Pons (tissue), 1 donor: ENCODE results near the gene SCNN1B.

Experiments used
- DNase-seq: peaks from one replicate; pipeline ENCODE4 v3.0.0-alpha.2; 2016; ENCODE audit warnings: low spot score

The SCNN1B gene

GRCh38 chr16:23321206-23321875 is 19.2 kb downstream of the SCNN1B start:
- no peak for DNase-seq

GRCh38 chr16:23323224-23324030 is 21.3 kb downstream of the SCNN1B start:
- DNase-seq, result no peak

- no peak for DNase-seq
Measured at GRCh38 chr16:23324727-23325126, 22.6 kb downstream of the SCNN1B start.

- no peak for DNase-seq
Measured at GRCh38 chr16:23327836-23328235, 25.7 kb downstream of the SCNN1B start.

- no peak for DNase-seq
Measured at GRCh38 chr16:23330161-23330560, 28.1 kb downstream of the SCNN1B start.

- no peak for DNase-seq
Measured at GRCh38 chr16:23330583-23331249, 28.6 kb downstream of the SCNN1B start.

- no peak for DNase-seq
Measured at GRCh38 chr16:23333034-23333579, 31.0 kb downstream of the SCNN1B start.

GRCh38 chr16:23333831-23334456 is 31.8 kb downstream of the SCNN1B start:
- no peak for DNase-seq

GRCh38 chr16:23334457-23334853 is 32.4 kb downstream of the SCNN1B start:
- DNase-seq, result no peak

GRCh38 chr16:23334950-23335349 is 32.8 kb downstream of the SCNN1B start:
- no peak for DNase-seq

GRCh38 chr16:23337836-23338550 is 35.9 kb downstream of the SCNN1B start:
- no peak for DNase-seq

- DNase-seq, result no peak
Measured at GRCh38 chr16:23339787-23340186, 37.7 kb downstream of the SCNN1B start.

GRCh38 chr16:23342083-23342640 is 40.1 kb downstream of the SCNN1B start:
- DNase-seq, result no peak

GRCh38 chr16:23343643-23344612 is 41.8 kb downstream of the SCNN1B start:
- DNase-seq, result no peak

GRCh38 chr16:23345237-23345636 is 43.1 kb downstream of the SCNN1B start:
- no peak for DNase-seq

- DNase-seq, result no peak
Measured at GRCh38 chr16:23348579-23349469, 46.7 kb downstream of the SCNN1B start.

- DNase-seq, result no peak
Measured at GRCh38 chr16:23351360-23351759, 49.3 kb downstream of the SCNN1B start.

- no peak for DNase-seq
Measured at GRCh38 chr16:23353440-23353839, 51.3 kb downstream of the SCNN1B start.

GRCh38 chr16:23354246-23354645 is 52.1 kb downstream of the SCNN1B start:
- DNase-seq, result no peak
